Tibial artery (tissue), 4 donors: Measurements from ENCODE around the gene DPYSL3.
"Not testable (repeated sequence)": the region's sequence is repeated elsewhere in the genome, so short reads cannot be mapped to it uniquely, and the experiment has no call there.

Source experiments
- DNase-seq, 2 donors: peaks; one replicate each; pipeline ENCODE4 v3.0.0-alpha.2; 2019
- H3K27ac ChIP-seq, 2 donors: fragments of 200-600 bp; sonication (generic) in 1 of 2; 1 replicate in 1 of 2; 2 replicates in 1 of 2; pipeline ENCODE4 v1.5.1; 2018 to 2019; ENCODE audit warnings: mild to moderate bottlenecking in 1 of 2
- H3K27me3 ChIP-seq, 2 donors: fragments of 200-600 bp; sonication (generic) in 1 of 2; one replicate each; pipeline versions ENCODE4 v1.5.1 to v1.6.0; 2016 to 2019
- H3K36me3 ChIP-seq, 3 donors: fragments of 200-600 bp; sonication (generic) in 2 of 3; one replicate each; pipeline ENCODE4 v1.5.1; 2016 to 2019; ENCODE audit warnings: mild to moderate bottlenecking in 2 of 3
- H3K4me1 ChIP-seq, 4 donors: fragments of 200-600 bp; sonication (generic) in 2 of 4; 1 replicate in 3 of 4; 2 replicates in 1 of 4; pipeline ENCODE4 v1.5.1; 2016 to 2019
- H3K4me3 ChIP-seq, 2 donors: fragments of 200-600 bp; sonication (generic) in 1 of 2; 1 replicate in 1 of 2; 2 replicates in 1 of 2; pipeline ENCODE4 v1.5.1; 2018 to 2019; ENCODE audit warnings: mild to moderate bottlenecking in 2 of 2
- H3K9me3 ChIP-seq, 3 donors: fragments of 200-600 bp; sonication (generic) in 1 of 3; one replicate each; pipeline ENCODE4 v1.5.1; 2016 to 2019
- CTCF ChIP-seq, 2 experiments: fragments of 200-600 bp in 1 of 2; fragments of 450-650 bp in 1 of 2; IDR thresholded peaks; one replicate each; pipeline ENCODE4 v1.5.1; 2017 to 2019; ENCODE audit warnings: antibody characterized with exemption in 2 of 2, mild to moderate bottlenecking in 1 of 2, moderate library complexity in 1 of 2
- intact Hi-C: fragments of 100-400 bp; cut with DNase I; formaldehyde crosslinking; loops from one replicate; pipeline ENCODE4 v1.15.0; 2023; ENCODE audit warnings: low total_unique reads

Gene DPYSL3

GRCh38 chr5:147509710-147510651 is at the start of gene DPYSL3:
Gene DPYSL3 (minus strand): TSS chr5:147510068. CDS start chr5:147509858, 210 bp downstream.
- Histone ChIP-seq H3K4me3 (peak within 1 kb of the TSS; percentile 70 to 83), H3K27ac (peak within 1 kb of the TSS; percentile 76 to 79), H3K36me3 (no peaks in the 10 kb centered on the region), H3K4me1 (peaks cover 0 to 19% (median 12%) of the 10 kb centered on the region in 4 donors), H3K27me3 (no peaks in the 10 kb centered on the region), H3K9me3 (no peaks in the 10 kb centered on the region)
- DNase-seq: peak; percentile 81 to 84
- intact Hi-C loops: no loop called here
- TF ChIP-seq CTCF (IDR thresholded peaks at IDR 0.05): peak; percentile 34 to 45

GRCh38 chr5:147558826-147559225 is 49.0 kb upstream of the DPYSL3 start:
- peak overlapping the region in 1 of 2 donors; percentile 27 for H3K27ac ChIP-seq
- intact Hi-C loops: loop anchor here (2.0 kb wide), 1 partner anchor 334 kb away; no protein-coding TSS in a partner anchor
- no peak overlapping the region for H3K4me3 ChIP-seq
- DNase-seq: peak; percentile 72 to 76
- peak; percentile 67 to 78 for TF ChIP-seq CTCF (IDR thresholded peaks at IDR 0.05)
- no peaks in the 10 kb centered on the region for H3K36me3 ChIP-seq
- H3K4me1 ChIP-seq: peaks cover 0 to 25% (median 13%) of the 10 kb centered on the region in 4 donors
- H3K27me3 ChIP-seq: no peaks in the 10 kb centered on the region
- no peaks in the 10 kb centered on the region for H3K9me3 ChIP-seq

GRCh38 chr5:147557876-147558745 is 48.2 kb upstream of the DPYSL3 start:
- DNase-seq: no peak
- peak overlapping the region in 1 of 2 donors; percentile 27 for H3K27ac ChIP-seq
- no peak overlapping the region for H3K4me3 ChIP-seq
- no peaks in the 10 kb centered on the region for H3K36me3 ChIP-seq
- H3K9me3 ChIP-seq: no peaks in the 10 kb centered on the region
- H3K27me3 ChIP-seq: no peaks in the 10 kb centered on the region
- peaks cover 0 to 31% (median 17%) of the 10 kb centered on the region in 4 donors for H3K4me1 ChIP-seq
- TF ChIP-seq CTCF (IDR thresholded peaks at IDR 0.05): no peak
- intact Hi-C loops: loop anchor here (2.0 kb wide), 1 partner anchor 333 kb away; no protein-coding TSS in a partner anchor

GRCh38 chr5:147555176-147555575 is 45.3 kb upstream of the DPYSL3 start:
- TF ChIP-seq CTCF (IDR thresholded peaks at IDR 0.05): no peak
- no peaks in the 10 kb centered on the region for H3K9me3 ChIP-seq
- H3K27ac ChIP-seq: peak overlapping the region; percentile 84 to 88
- no peak overlapping the region for H3K4me3 ChIP-seq
- no peaks in the 10 kb centered on the region for H3K36me3 ChIP-seq
- no peaks in the 10 kb centered on the region for H3K27me3 ChIP-seq
- intact Hi-C loops: no loop called here
- H3K4me1 ChIP-seq: peaks cover 0 to 31% (median 17%) of the 10 kb centered on the region in 4 donors
- DNase-seq: no peak

GRCh38 chr5:147554261-147554817 is 44.5 kb upstream of the DPYSL3 start:
- Histone ChIP-seq H3K36me3 (no peaks in the 10 kb centered on the region), H3K27me3 (no peaks in the 10 kb centered on the region), H3K9me3 (no peaks in the 10 kb centered on the region), H3K4me1 (peaks cover 0 to 31% (median 17%) of the 10 kb centered on the region in 4 donors), H3K4me3 (peak overlapping the region; percentile 27 to 37), H3K27ac (peak overlapping the region; percentile 84 to 88)
- DNase-seq: no peak
- intact Hi-C loops: no loop called here
- TF ChIP-seq CTCF (IDR thresholded peaks at IDR 0.05): no peak

- H3K27ac ChIP-seq: peak overlapping the region; percentile 84 to 88
Measured at GRCh38 chr5:147553817-147554216, 43.9 kb upstream of the DPYSL3 start.

More at GRCh38 chr5:147553817-147554216, 43.9 kb upstream of the DPYSL3 start:
- peak; percentile 49 to 71 for DNase-seq
- intact Hi-C loops, H3K36me3 ChIP-seq, H3K9me3 ChIP-seq, H3K27me3 ChIP-seq: not testable (repeated sequence)
- H3K4me3 ChIP-seq: peak overlapping the region; percentile 27 to 37
- peaks cover 0 to 28% (median 16%) of the 10 kb centered on the region in 4 donors for H3K4me1 ChIP-seq
